ENCODE measurements around the gene ULK1.

ULK1 gene

DNA sequence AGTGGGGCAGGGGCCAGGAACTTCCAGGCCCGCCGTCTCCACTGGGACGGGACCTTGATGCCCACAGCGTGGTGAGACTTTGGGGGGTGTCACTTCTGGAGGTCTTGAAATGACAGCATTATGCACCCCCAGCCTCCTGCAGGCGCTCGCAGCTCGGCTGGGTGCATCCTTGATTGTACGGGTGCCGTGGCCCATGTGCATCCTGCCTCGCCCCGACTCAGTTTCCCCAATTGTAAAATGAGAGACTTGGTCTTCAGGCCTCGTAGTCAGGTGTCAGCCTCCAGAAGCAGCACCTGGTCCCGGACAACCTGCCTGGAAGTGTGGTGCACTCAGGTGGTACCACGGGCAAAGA, 25.7 kb downstream of the ULK1 start:
- DNase-seq = no peak

DNA sequence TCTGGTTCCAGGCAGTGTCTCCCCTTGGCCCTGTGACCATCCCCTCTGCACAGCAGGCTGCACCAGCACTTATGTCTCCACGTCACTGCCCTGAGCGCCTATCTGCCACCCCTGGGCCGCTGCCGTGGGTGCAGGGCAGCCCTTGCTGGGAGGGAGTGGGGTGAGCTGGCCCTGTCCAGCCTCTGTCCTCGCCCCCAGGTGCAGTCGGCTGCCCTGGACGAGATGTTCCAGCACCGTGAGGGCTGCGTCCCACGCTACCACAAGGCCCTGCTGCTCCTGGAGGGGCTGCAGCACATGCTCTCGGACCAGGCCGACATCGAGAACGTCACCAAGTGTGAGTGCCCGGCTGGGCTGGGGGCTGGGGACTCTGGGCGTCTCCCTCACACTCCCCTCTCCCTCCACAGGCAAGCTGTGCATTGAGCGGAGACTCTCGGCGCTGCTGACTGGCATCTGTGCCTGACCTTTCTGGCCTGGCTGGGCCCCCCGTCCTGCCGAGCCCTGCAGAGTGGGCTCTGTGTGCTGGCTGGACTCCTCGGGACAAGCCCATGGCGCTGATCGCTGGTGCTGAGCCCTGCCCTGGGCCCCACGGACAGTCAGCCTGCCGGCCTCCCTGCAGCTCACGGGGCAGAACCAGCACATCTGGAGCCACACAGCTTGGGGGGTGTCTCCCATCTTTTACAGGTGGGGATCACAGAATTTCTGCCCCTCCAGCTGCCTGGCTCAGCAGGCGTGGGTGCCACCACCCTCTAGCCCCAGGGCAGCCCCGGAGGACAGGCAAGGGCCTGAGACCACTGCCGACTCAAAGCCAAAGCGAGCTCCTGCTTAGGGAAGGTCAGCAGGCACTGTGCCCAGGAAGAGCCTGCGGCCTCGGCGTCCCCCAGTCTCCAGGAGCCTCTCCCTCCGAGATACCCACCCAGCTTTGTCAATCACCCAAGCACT, 26.7 kb downstream of the ULK1 start:
- DNase-seq = no peak

DNA sequence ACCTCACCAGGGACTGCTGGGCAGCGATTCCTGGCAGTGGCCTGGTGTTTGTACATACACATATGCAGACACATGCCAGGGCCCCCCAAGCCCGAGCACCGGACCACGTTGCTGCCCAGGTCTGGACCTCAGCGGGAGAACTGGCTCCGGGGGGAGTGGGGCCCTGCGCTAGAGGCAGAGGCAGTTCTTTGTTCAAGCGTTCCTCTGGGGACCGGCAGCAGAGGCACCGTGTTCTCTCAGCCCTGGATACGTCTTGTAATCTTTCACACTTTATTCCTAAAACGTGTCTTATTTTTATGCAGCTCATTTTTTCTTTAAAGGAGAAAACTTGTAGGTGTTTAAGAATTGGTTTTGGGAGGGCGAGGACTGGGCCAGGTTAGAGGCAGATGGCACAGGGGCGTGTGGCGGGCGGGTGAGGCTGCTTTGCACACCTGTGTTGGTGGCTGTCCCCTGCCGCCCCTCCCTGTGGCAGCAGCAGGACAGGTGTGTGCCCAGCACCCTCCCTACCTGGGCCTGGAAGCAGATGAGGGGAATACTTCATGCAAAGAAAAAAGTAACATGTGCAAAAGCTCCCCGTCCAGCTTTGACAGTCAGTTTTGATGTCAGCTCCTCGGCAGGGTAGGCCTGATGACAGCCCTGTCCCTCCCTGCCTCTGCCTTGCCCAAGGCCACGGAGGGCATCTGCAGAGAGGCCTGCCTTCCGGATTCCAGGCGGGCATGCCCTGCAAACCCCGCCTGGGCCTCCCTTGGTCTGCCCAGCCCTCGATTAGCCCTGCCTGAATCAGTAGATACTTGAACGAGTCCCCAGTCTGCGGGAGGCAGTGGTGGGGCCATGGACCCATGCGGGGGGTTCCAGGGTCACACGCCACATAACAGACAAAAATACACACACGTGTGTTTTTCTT, 27.7 kb downstream of the ULK1 start:
- no peak for DNase-seq

DNA sequence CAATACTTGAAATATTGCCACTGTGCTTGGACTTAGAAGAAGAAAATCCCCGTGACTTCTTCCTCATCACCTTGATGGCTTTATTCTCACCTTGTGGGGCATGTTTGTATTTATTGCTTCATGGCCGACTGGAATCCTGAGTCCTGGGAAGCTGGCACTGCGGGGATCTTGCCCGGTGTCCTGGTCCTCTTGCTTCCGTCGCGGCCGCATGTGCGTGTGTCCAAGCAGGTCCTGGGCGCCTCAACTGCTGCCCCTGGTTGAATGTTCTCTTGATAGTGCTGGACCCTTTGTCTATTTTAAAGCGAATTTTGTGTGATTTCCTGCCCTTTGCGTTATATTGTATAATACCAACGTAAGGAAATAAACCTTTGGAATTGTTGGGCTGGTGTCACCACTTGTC, 28.4 kb downstream of the ULK1 start:
- no peak for DNase-seq

DNA sequence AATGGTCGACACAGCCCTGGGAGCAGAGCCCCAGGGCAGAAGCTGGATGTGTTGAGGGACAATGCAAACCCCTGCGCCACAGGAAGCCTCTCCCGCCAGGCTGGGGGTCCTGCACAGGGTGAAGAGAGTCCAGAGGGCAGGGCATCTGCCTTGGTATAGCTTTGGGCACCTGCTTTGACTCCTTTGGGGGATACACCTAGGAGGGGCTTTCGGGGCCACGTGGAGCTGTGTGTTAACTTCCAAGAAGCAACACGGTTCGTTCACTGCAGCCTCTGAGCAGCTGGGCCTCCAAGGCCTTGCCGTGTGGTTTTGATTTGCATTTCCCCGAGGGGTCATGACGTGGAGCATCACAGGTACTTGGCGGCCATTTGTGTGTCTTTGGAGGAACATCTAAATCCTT, 28.8 kb downstream of the ULK1 start:
- DNase-seq = no peak

GRCh38 chr12:131927110-131928079, 33.0 kb downstream of the ULK1 start:
- DNase-seq = no peak

DNA sequence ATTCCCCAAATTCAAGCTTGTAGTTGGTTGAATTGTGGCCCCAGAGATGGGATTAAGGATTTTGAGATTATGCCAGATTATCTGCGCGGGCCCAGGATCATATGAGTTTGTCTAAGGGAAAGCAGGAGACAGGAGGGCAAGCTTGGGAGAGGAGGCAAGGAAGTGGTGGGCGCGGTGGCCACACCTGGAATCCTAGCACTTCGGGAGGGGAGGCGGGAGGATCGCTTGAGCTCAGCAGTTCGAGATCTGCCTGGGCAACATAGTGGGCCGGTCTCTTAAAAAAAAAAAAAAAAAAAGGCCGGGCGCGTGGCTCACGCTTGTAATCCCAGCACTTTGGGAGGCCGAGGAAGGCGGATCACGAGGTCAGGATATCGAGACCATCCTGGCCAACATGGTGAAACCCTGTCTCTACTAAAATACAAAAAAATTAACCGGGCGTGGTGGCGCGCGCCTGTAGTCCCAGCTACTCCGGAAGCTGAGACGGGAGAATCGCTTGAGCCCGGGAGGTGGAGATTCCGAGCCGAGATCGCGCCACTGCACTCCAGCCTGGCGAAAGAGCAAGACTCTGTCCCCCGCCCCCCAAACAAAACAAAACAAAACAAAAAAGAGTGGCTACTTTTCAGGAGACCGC, 33.8 kb downstream of the ULK1 start:
- DNase-seq = peak; percentile 42

GRCh38 chr12:131928711-131929580, 34.5 kb downstream of the ULK1 start, which contains the start of gene PUS1:
TSS of gene PUS1 (plus strand) at chr12:131929276. CDS start at chr12:131929723, 447 bp downstream.
- peak; percentile 96 for DNase-seq

- no peak for DNase-seq
Observed at GRCh38 chr12:131929581-131930456, 35.4 kb downstream of the ULK1 start.

DNA sequence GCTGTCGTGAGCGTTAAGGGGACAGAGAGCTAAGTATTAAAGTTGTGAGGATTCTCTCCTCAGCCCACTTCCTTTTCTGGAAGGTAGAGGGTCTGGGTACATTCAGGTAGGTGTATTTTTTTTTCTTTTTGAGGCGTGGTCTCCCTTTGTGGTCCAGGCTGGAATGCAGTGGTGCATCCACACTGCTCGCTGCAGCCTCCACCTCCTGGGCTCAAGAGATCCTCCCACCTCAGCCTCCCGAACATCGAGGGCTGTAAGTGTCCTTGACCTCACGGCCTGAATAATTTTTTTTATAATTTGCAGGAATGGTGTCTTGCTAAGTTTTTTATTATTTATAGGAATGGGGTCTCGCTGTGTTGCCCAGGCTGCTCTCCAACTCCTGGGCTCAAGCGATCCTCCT, 36.1 kb downstream of the ULK1 start:
- DNase-seq = no peak

DNA sequence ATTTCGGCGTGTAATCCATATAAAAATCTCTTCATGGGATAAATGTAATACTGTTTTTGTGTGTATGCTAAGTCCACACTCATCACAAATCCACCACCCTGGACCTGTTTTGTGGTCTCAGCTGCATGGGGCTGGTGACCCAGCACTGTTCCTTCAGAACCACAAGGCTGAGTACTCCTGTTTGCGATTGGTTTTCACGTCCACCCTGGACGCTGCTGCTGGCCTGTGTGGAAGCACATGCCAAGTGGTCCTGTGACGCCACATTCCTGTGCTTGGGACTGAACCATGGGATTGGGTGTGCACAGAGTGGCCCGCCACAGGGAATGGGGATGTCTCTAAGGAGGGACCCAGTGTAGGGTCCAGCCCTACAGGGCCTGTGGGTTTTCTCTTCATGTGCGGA, 39.0 kb downstream of the ULK1 start:
- DNase-seq = no peak

DNA sequence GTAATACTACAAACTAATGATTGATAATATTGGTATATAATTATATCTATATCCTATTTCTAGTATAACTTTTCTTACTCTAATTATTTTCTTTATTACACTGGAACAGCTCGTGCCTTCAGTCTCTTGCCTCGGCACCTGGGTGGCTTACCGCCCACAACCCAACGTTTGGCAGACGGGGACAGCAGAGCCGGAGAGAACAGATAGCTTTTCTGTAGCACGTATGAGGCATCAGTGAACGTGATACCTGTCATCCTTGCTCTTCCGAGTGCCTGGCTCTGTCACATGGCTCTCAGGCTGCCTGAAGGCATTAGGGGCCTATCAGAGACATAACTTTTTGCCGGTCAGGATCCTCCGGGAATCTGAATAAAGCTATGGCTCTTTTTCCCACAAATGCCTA, 40.1 kb downstream of the ULK1 start:
- no peak for DNase-seq

- DNase-seq = no peak
Observed at GRCh38 chr12:131938082-131938481, 43.7 kb downstream of the ULK1 start.

DNA sequence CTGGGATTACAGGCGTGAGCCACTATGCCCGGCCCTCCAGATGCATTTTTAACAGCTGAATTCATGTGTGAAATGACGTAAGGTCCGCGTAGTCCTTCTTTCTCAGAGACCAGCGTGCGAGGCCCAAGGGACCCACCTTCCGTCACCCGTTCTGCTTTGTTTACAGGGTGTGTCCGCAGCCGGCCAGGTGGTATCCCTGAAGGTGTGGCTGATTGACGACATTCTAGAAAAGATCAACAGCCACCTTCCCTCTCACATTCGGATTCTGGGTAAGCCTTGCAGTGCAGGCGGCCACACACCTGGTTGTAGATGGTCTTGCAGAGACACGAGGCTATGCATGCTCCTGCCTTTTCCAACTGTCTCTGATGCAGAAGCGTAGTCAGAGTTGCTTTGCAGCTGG, 44.6 kb downstream of the ULK1 start:
- no peak for DNase-seq

- no peak for DNase-seq
Observed at GRCh38 chr12:131940141-131940547, 45.7 kb downstream of the ULK1 start.

DNA sequence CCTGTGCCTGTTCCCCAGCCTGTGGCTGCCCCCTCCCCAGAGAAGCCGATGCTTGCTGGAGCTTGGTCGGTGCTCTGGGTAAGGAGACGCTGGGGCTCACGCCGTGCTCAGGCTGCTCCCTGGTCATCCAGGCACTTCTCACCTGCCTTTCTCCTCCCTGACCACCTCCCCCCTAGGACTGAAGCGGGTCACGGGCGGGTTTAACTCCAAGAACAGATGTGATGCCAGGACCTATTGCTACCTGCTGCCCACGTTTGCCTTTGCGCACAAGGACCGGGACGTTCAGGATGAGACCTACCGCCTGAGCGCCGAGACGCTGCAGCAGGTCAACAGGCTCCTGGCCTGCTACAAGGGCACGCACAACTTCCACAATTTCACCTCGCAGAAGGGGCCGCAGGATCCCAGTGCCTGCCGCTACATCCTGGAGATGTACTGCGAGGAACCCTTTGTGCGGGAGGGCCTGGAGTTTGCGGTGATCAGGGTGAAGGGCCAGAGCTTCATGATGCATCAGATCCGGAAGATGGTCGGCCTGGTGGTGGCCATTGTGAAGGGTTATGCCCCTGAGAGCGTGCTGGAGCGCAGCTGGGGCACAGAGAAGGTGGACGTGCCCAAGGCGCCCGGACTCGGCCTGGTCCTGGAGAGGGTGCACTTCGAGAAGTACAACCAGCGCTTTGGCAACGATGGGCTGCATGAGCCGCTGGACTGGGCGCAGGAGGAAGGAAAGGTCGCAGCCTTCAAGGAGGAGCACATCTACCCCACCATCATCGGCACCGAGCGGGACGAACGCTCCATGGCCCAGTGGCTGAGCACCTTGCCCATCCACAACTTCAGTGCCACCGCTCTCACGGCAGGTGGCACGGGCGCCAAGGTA, 46.9 kb downstream of the ULK1 start:
- DNase-seq = no peak

DNA sequence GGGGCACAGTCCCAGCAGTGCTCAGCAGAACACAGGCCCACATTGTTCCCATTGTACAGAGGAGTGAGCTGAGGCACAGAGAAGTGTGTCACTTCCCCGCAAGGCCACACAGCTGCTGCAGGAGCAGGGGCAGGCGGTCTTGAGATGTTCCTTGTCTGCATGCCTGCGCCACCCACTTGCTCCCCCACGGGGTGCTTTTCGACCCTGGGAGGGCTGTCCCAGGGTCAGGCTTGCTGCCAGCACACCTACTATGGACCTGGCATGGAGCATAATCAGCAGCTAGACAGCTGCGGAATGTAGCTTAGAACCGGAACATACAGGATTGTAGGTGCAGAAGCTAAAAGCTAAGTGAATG, 47.5 kb downstream of the ULK1 start:
- no peak for DNase-seq

DNA sequence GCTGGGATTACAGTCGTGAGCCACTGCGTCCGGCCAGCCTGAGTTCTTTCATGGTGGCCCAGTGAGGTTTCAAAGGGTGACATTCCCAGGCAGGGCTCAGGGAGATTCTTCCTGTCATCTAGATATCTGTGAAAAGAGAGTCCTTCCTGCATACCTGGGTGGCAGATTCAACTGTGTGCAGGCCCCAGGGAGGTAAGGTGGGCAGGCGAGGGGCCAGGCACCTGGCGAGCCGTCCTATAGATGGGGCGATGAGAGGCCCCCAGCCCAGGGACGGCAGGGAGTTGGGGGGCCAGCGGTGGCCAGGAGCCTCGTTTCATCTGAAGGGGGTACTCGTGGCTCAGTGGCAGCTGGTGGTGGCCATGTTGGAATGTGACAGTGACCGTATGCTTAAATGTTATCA, 48.2 kb downstream of the ULK1 start:
- no peak for DNase-seq

GRCh38 chr12:131943389-131943788, 49.0 kb downstream of the ULK1 start:
- no peak for DNase-seq

Measured in fibroblast of skin of back (primary cell).